Transverse colon (tissue), 4 donors: ENCODE data around the gene FAM170B. TPM values are rescaled to one million over a fixed set of nuclear protein-coding genes. Genes with fewer than 3 reads are reported as not detected.

Experiments
- DNase-seq: peaks from one replicate; pipeline ENCODE4 v3.0.0-alpha.2; 2019
- H3K27ac ChIP-seq, 4 donors: fragments of 200-600 bp; sonication (generic); 2 replicates each; pipeline ENCODE4 v1.5.1; 2016 to 2018; ENCODE audit warnings: inconsistent platforms in 4 of 4
- H3K27me3 ChIP-seq: fragments of 200-600 bp; sonication (generic); 2 replicates; pipeline ENCODE4 v1.5.1; 2017; ENCODE audit warnings: inconsistent platforms
- H3K36me3 ChIP-seq, 4 donors: fragments of 200-600 bp; sonication (generic); 2 replicates each; pipeline ENCODE4 v1.5.1; 2017 to 2019; ENCODE audit warnings: inconsistent platforms in 4 of 4
- H3K4me1 ChIP-seq, 4 donors: fragments of 200-600 bp; sonication (generic); 2 replicates each; pipeline ENCODE4 v1.5.1; 2017 to 2020; ENCODE audit warnings: inconsistent platforms in 4 of 4
- H3K4me3 ChIP-seq, 4 donors: fragments of 200-600 bp; sonication (generic); 1 replicate in 1 of 4; 2 replicates in 3 of 4; pipeline versions ENCODE4 v1.5.1 to v1.6.1; 2017 to 2019; ENCODE audit warnings: inconsistent platforms in 4 of 4
- H3K9me3 ChIP-seq, 2 donors: fragments of 200-600 bp; sonication (generic); 2 replicates each; pipeline ENCODE4 v1.5.1; 2017 to 2019; ENCODE audit warnings: inconsistent platforms in 2 of 2
- CTCF ChIP-seq, 5 experiments: fragments of 200-600 bp in 3 of 5; fragments of 450-650 bp in 2 of 5; sonication (generic) in 3 of 5; IDR thresholded peaks; 1 replicate in 2 of 5; 2 replicates in 3 of 5; pipeline ENCODE4 v1.5.1; 2016 to 2017; ENCODE audit warnings: antibody characterized with exemption in 5 of 5, inconsistent platforms in 3 of 5, mild to moderate bottlenecking in 2 of 5, moderate library complexity in 1 of 5
- EP300 ChIP-seq: sonication (generic); formaldehyde crosslinking; IDR thresholded peaks from one replicate; pipeline ENCODE4 v1.6.1; 2017; ENCODE audit warnings: antibody characterized with exemption, low read depth
- POLR2A ChIP-seq: fragments of 450-650 bp; IDR thresholded peaks from one replicate; pipeline ENCODE4 v1.6.1; 2016; ENCODE audit warnings: antibody characterized with exemption, mild to moderate bottlenecking, moderate library complexity
- POLR2AphosphoS5 ChIP-seq, 3 donors: sonication (generic); formaldehyde crosslinking; IDR thresholded peaks; one replicate each; pipeline ENCODE4 v1.6.1; 2016; ENCODE audit warnings: antibody characterized with exemption in 3 of 3
- WGBS, 2 donors: methylation state at CpG; one replicate each; pipeline ENCODE4 v1.1.5; 2018; ENCODE audit warnings: low coverage in 1 of 2; 5-methylcytosine and 5-hydroxymethylcytosine counted together
- in situ Hi-C, 4 donors: fragments of 200-750 bp; cut with MboI; loops; one replicate each; pipeline versions ENCODE4 v1.15.0 to v1.15.1; 2017; ENCODE audit warnings: low sequenced_read_pairs in 3 of 4, low pct_ligation_motif_present in 1 of 4, low pct_unique_long_range_greater_than_20kb in 1 of 4
- intact Hi-C: fragments of 100-400 bp; cut with DNase I; formaldehyde crosslinking; loops from one replicate; pipeline ENCODE4 v1.15.1; 2023; ENCODE audit warnings: low total_unique reads
- total RNA-seq, 4 donors: library from RNA; depleted of rRNA; stranded (reverse); fragments of >200 nt; gene quantifications; one replicate each; pipeline ENCODE4 v1.1.0, GENCODE V29; 2016

Gene FAM170B
- total RNA-seq, 4 donors from 2014 or later = not detected

- in situ Hi-C loops = no loop called here
Observed at GRCh38 chr10:49139028-49139845, 5.4 kb upstream of the FAM170B start.

GRCh38 chr10:49138361-49138891 lies 4.6 kb upstream of the FAM170B start:
- no peak for TF ChIP-seq CTCF (IDR thresholded peaks at IDR 0.05)
- no peak for TF ChIP-seq POLR2A
- TF ChIP-seq POLR2AphosphoS5 (IDR thresholded peaks at IDR 0.05) = no peak
- no peak for TF ChIP-seq EP300
- no peak for DNase-seq
- WGBS, 2 donors = 74 to 100% methylated on average over 1 to 7 of the region's 7 CpGs
- no peaks in the 10 kb centered on the region for H3K36me3 ChIP-seq
- in situ Hi-C loops = no loop called here
- H3K4me1 ChIP-seq = peaks cover 0 to 5% (median 2%) of the 10 kb centered on the region in 4 donors
- H3K9me3 ChIP-seq = no peaks in the 10 kb centered on the region
- intact Hi-C loops = no loop called here
- no peaks in the 10 kb centered on the region for H3K27me3 ChIP-seq
- no peak overlapping the region for H3K4me3 ChIP-seq
- peak overlapping the region; percentile 35 to 60 (median 53) for H3K27ac ChIP-seq

More at GRCh38 chr10:49139028-49139845, 5.4 kb upstream of the FAM170B start:
- Histone ChIP-seq H3K9me3 (no peaks in the 10 kb centered on the region), H3K4me3 (no peak overlapping the region), H3K4me1 (peaks cover 0 to 9% (median 2%) of the 10 kb centered on the region in 4 donors), H3K36me3 (no peaks in the 10 kb centered on the region), H3K27me3 (no peaks in the 10 kb centered on the region), H3K27ac (peak overlapping the region; percentile 35 to 60 (median 53))
- TF ChIP-seq POLR2AphosphoS5 (IDR thresholded peaks at IDR 0.05) (no peak), CTCF (IDR thresholded peaks at IDR 0.05) (no peak), EP300 (no peak), POLR2A (no peak)
- 68 to 93% methylated on average over 3 to 8 of the region's 8 CpGs for WGBS, 2 donors
- intact Hi-C loops = no loop called here
- no peak for DNase-seq

- Histone ChIP-seq H3K4me3 (no peak overlapping the region), H3K27me3 (no peaks in the 10 kb centered on the region), H3K9me3 (no peaks in the 10 kb centered on the region), H3K36me3 (no peaks in the 10 kb centered on the region), H3K27ac (peak overlapping the region in 1 of 4 donors; percentile 8), H3K4me1 (peaks cover 0 to 5% (median 2%) of the 10 kb centered on the region in 4 donors)
- in situ Hi-C loops = no loop called here
- WGBS, 2 donors = 66 to 78% methylated on average over 1 of the region's 1 CpG
- TF ChIP-seq EP300 (no peak), POLR2AphosphoS5 (IDR thresholded peaks at IDR 0.05) (no peak), CTCF (IDR thresholded peaks at IDR 0.05) (no peak), POLR2A (no peak)
- DNase-seq = no peak
- intact Hi-C loops = no loop called here
Observed at GRCh38 chr10:49136525-49136924, 2.7 kb upstream of the FAM170B start.

- Histone ChIP-seq H3K27me3 (no peaks in the 10 kb centered on the region), H3K36me3 (no peaks in the 10 kb centered on the region), H3K27ac (peak overlapping the region in 1 of 4 donors; percentile 64), H3K9me3 (no peaks in the 10 kb centered on the region), H3K4me3 (no peak overlapping the region), H3K4me1 (peaks cover 0 to 5% (median 2%) of the 10 kb centered on the region in 4 donors)
- in situ Hi-C loops (no loop called here), intact Hi-C loops (no loop called here)
- 50 to 61% methylated on average over 6 to 9 of the region's 9 CpGs for WGBS, 2 donors
- DNase-seq = no peak
- no peak for TF ChIP-seq EP300
- no peak for TF ChIP-seq POLR2AphosphoS5 (IDR thresholded peaks at IDR 0.05)
- TF ChIP-seq POLR2A = no peak
- no peak for TF ChIP-seq CTCF (IDR thresholded peaks at IDR 0.05)
Observed at GRCh38 chr10:49135575-49136313, 1.9 kb upstream of the FAM170B start.
